ENCODE measurements around the gene MLXIP.
"Not testable (repeated sequence)": the region's sequence is repeated elsewhere in the genome, so short reads cannot be mapped to it uniquely, and the experiment has no call there.

MLXIP gene

GRCh38 chr12:122158700-122159285 lies 80.2 kb downstream of the MLXIP start:
- TF ChIP-seq GATA1 (IDR thresholded peaks at IDR 0.05; ENCODE audit: low read depth, low read length) (no peak), POLR2A (IDR thresholded peaks at IDR 0.05; ENCODE audit: low read length) (no peak)
- no peak for DNase-seq

- no peak for TF ChIP-seq GATA1 (IDR thresholded peaks at IDR 0.05; ENCODE audit: low read depth, low read length)
- TF ChIP-seq POLR2A (IDR thresholded peaks at IDR 0.05; ENCODE audit: low read length) = no peak
- no peak for DNase-seq
Measured at GRCh38 chr12:122159882-122160281, 81.3 kb downstream of the MLXIP start.

- no peak for DNase-seq
- TF ChIP-seq GATA1 (IDR thresholded peaks at IDR 0.05; ENCODE audit: low read depth, low read length) (no peak), POLR2A (IDR thresholded peaks at IDR 0.05; ENCODE audit: low read length) (no peak)
Measured at GRCh38 chr12:122160761-122161160, 82.2 kb downstream of the MLXIP start.

- no peak for TF ChIP-seq POLR2A (IDR thresholded peaks at IDR 0.05; ENCODE audit: low read length)
- no peak for TF ChIP-seq GATA1 (IDR thresholded peaks at IDR 0.05; ENCODE audit: low read depth, low read length)
- no peak for DNase-seq
Measured at GRCh38 chr12:122161682-122162081, 83.1 kb downstream of the MLXIP start.

- no peak for DNase-seq
- TF ChIP-seq GATA1 (IDR thresholded peaks at IDR 0.05; ENCODE audit: low read depth, low read length) (no peak), POLR2A (IDR thresholded peaks at IDR 0.05; ENCODE audit: low read length) (no peak)
Measured at GRCh38 chr12:122162976-122163375, 84.4 kb downstream of the MLXIP start.

GRCh38 chr12:122166422-122167349 lies 88.1 kb downstream of the MLXIP start:
- DNase-seq = no peak
- TF ChIP-seq GATA1 (IDR thresholded peaks at IDR 0.05; ENCODE audit: low read depth, low read length) (no peak), POLR2A (IDR thresholded peaks at IDR 0.05; ENCODE audit: low read length) (no peak)

GRCh38 chr12:122167356-122167925 lies 88.9 kb downstream of the MLXIP start:
- no peak for TF ChIP-seq GATA1 (IDR thresholded peaks at IDR 0.05; ENCODE audit: low read depth, low read length)
- TF ChIP-seq POLR2A (IDR thresholded peaks at IDR 0.05; ENCODE audit: low read length) = no peak

GRCh38 chr12:122168492-122168891 lies 89.9 kb downstream of the MLXIP start:
- no peak for DNase-seq
- TF ChIP-seq POLR2A (IDR thresholded peaks at IDR 0.05; ENCODE audit: low read length) (no peak), GATA1 (IDR thresholded peaks at IDR 0.05; ENCODE audit: low read depth, low read length) (no peak)

More at GRCh38 chr12:122167356-122167925, 88.9 kb downstream of the MLXIP start:
- no peak for DNase-seq

- TF ChIP-seq POLR2A (IDR thresholded peaks at IDR 0.05; ENCODE audit: low read length) (no peak), GATA1 (IDR thresholded peaks at IDR 0.05; ENCODE audit: low read depth, low read length) (no peak)
- no peak for DNase-seq
Measured at GRCh38 chr12:122171399-122171798, 92.8 kb downstream of the MLXIP start.

- DNase-seq = no peak
- TF ChIP-seq GATA1 (IDR thresholded peaks at IDR 0.05; ENCODE audit: low read depth, low read length) (no peak), POLR2A (IDR thresholded peaks at IDR 0.05; ENCODE audit: low read length) (no peak)
Measured at GRCh38 chr12:122172262-122172939, 93.8 kb downstream of the MLXIP start.

GRCh38 chr12:122174155-122174845 lies 95.7 kb downstream of the MLXIP start, which contains the start of gene IL31:
IL31 (minus strand) TSS chr12:122174221; CDS start chr12:122174172, 49 bp downstream.
- no peak for TF ChIP-seq GATA1 (IDR thresholded peaks at IDR 0.05; ENCODE audit: low read depth, low read length)
- DNase-seq = no peak

GRCh38 chr12:122176473-122176872 lies 97.9 kb downstream of the MLXIP start:
- DNase-seq = not testable (repeated sequence)

- DNase-seq = no peak
- TF ChIP-seq POLR2A (IDR thresholded peaks at IDR 0.05; ENCODE audit: low read length) = no peak
- TF ChIP-seq GATA1 (IDR thresholded peaks at IDR 0.05; ENCODE audit: low read depth, low read length) = no peak
Measured at GRCh38 chr12:122182887-122183587, 104.5 kb downstream of the MLXIP start, which contains the start of gene LRRC43. LRRC43 (plus strand) TSS chr12:122183123; CDS start chr12:122183145, 22 bp downstream.
